Hepatic stellate cell (primary cell): ENCODE data around the gene HCN2.

ENCODE experiments used
- DNase-seq: peaks from one replicate; pipeline ENCODE4 v3.0.0; 2011; ENCODE audit warnings: low spot score

The HCN2 gene

GRCh38 chr19:656751-657559 is 67.3 kb downstream of the HCN2 start:
- DNase-seq = no peak

GRCh38 chr19:657611-658010 is 67.9 kb downstream of the HCN2 start:
- no peak for DNase-seq

DNA sequence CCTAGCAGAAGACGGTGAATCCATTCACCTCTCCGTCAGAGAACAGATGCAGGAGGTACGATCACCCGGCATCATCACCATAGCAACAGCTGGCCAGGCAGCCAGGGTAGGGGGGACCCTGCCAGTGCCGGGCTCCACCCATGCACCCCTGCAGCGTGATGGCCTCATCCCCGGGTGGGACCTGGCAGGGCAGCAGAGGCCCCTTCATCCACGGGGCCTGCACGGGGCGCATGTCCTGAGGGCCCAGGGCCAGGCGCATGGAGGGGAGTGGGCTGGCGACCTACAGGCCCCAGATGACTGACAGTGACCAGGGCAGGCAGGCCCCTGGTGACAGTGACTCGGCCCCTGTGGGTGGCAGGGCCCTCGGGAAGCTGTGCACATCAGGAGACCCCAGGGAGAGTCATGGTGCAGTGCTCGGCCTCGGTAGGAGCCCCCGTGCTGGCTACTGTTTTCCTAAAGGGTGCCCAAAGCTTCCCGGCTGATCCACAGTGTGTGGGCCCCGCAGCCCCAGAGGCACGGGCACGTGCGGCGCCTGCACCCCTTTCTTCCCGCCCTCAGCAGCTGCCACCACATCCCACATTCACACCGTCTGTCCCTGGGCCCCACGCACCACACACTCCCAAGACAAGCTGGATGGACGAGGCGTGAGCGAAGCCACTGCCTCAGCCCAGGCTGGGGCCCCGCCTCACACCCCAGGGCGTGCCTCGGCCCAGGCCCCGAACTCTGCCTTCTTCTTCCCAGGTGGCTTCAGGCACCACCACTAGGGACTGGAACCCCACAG is 68.6 kb downstream of the HCN2 start:
- no peak for DNase-seq

GRCh38 chr19:658916-659839 is 69.5 kb downstream of the HCN2 start:
- DNase-seq = peak; percentile 92

- DNase-seq = no peak
Measured at GRCh38 chr19:660793-661426, 71.2 kb downstream of the HCN2 start.

- peak; percentile 71 for DNase-seq
Measured at GRCh38 chr19:661427-662196, 71.9 kb downstream of the HCN2 start.

DNA sequence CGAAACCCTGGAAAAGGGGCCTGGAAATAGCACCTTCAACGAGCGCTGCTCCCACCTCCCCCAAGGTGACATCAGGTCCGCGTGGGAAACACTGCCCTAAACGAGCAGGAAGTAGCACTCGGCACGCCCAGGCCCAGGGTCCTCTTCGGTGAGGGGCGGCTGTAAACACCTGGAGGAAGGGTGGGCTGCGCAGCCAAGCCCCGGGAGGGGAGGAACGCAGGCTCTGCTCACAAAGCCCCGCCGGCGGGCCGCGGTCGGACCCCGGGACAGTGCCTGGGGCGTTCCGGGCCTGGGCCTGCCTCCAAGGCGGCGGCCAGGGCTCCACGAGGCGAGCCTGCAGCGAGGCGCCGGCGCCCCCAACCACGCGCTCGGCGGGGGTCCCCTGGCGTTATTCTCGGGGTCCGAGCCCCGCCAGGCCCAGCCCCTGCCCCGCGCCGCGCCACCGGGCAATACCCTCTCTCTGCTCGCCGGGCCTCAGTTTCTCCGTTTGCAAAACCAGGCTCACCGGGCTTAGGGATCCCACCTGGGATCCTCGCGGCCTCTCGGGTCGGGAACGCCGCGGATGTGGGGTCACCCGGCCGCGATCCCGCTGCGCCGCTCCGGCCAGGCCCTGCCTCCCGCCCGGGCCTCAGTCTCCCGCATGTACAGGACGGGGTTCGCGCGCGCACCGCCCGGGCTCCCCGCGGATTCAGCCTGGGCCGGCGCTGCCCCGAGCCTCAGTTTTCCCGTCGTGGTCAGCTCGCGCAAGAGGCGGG is 72.7 kb downstream of the HCN2 start:
- DNase-seq = peak; percentile 60

DNA sequence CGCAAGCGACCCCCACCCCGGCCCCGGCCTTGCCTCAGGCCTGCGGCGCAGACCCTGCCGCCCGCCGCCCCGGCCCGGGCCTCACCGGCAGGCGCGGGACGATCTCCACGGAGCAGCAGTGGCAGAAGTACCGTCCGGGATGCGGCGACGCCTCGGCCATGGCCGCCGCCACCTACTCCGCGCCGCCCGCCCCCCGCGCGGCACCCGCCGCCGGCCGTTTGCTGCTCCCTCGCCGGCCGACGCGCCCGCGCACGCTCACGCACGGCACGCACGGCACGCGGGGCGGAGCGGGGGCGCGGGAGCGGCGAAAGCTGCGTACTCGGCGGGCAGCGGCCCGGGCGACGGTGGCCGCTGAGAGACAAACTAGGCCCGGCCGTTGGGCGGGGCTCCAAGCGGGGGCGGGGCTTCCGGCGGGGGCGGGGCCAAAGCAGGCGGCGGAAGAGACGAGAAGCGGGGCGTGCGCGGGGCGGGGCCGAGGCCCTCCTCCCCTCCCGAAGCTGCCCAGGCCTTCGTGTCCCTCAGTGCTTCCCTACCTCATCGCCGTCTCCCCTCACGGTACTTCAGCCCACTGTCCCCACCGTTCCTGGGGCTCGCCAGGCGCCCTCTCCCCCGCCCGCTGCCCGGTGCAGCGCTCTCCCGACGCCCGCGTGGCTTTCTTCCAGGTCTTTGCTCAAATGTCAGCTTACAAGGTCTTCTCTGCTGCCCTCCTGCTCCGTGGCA is 73.4 kb downstream of the HCN2 start, which contains the start of gene RNF126:
RNF126 (minus strand) TSS at position 253 of the 720 bp plus-strand sequence; CDS start at position 160, 93 bp downstream.
- peak; percentile 97 for DNase-seq

DNA sequence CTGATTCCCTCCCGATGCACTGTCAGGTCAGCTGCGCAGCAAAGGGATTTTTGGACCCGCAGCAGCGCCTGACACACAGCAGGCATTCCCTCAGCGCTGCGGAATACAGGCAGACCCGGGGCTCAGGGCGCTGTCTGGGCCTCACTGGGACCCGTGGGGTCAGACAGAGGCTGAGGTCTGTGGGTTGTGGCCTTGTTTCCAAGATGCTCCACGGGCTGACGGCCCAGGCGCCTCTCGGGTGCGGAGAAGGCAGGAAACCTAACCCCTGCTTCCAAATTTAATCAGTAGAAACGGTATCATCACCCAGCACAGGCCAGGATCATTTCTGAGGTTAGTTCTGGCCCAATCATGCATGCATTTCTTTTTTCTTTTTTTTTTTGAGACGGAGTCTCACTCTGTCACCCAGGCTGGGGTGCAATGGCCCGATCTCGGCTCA is 74.0 kb downstream of the HCN2 start:
- peak; percentile 60 for DNase-seq

DNA sequence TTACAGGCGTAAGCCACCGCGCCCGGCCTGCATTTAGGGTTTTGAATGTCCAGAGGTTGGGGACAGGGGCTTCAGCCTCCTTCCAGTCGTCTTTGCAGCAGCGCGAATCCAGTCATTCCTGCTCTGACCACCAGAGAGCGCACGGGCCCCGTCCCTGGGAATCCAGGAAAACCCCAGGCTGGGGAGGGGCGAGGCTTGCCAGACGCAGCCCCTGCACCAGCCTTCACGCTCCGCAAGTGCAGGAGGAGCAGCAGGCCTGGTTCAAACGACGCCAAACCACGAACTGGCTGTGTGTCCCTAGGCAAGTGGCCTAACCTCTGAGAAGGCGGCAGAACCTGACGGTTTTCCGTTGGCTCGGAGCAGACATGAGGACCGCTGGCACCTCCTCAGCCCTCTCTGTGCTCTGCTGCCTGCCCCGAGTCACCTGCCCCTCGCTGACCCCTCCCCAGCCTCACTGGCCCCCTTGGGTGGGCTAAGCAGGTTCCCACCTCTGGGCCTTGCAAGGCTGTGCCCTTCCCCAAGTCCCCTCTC is 75.3 kb downstream of the HCN2 start:
- peak; percentile 90 for DNase-seq
